Putamen (tissue), 1 donor: ENCODE results near the gene CIRBP.

Experiments used
- DNase-seq: peaks from one replicate; pipeline ENCODE4 v3.0.0-alpha.2; 2016; ENCODE audit warnings: low spot score

CIRBP gene

GRCh38 chr19:1268226-1269064 lies 687 bp upstream of the CIRBP start:
- DNase-seq: no peak

- peak; percentile 84 for DNase-seq
Observed at GRCh38 chr19:1269478-1270212, 513 bp downstream of the CIRBP start.

- DNase-seq: no peak
Observed at GRCh38 chr19:1270213-1270853, 1.2 kb downstream of the CIRBP start.

- DNase-seq: no peak
Observed at GRCh38 chr19:1270854-1271527, 1.9 kb downstream of the CIRBP start.

- no peak for DNase-seq
Observed at GRCh38 chr19:1271528-1272422, 2.6 kb downstream of the CIRBP start.

GRCh38 chr19:1272423-1273262 lies 3.5 kb downstream of the CIRBP start:
- no peak for DNase-seq

- no peak for DNase-seq
Observed at GRCh38 chr19:1273263-1274041, 4.3 kb downstream of the CIRBP start.

- no peak for DNase-seq
Observed at GRCh38 chr19:1274081-1274851, 5.1 kb downstream of the CIRBP start.

GRCh38 chr19:1274852-1275259 lies 5.7 kb downstream of the CIRBP start:
- DNase-seq: no peak

GRCh38 chr19:1275260-1275975 lies 6.3 kb downstream of the CIRBP start, which contains the start of gene FAM174C:
Gene FAM174C (plus strand): TSS chr19:1275530. CDS start chr19:1275550, 20 bp downstream.
- DNase-seq: peak; percentile 94

- DNase-seq: peak; percentile 24
Observed at GRCh38 chr19:1275976-1276627, 7.0 kb downstream of the CIRBP start.

GRCh38 chr19:1276628-1277022 lies 7.5 kb downstream of the CIRBP start:
- DNase-seq: no peak

- no peak for DNase-seq
Observed at GRCh38 chr19:1277061-1277460, 7.9 kb downstream of the CIRBP start.

GRCh38 chr19:1278074-1278473 lies 8.9 kb downstream of the CIRBP start:
- DNase-seq: no peak

- no peak for DNase-seq
Observed at GRCh38 chr19:1278713-1279660, 9.9 kb downstream of the CIRBP start.

- peak; percentile 79 for DNase-seq
Observed at GRCh38 chr19:1279782-1280341, 10.7 kb downstream of the CIRBP start.
